ENCODE data around the gene MAPKBP1.

Gene MAPKBP1

DNA sequence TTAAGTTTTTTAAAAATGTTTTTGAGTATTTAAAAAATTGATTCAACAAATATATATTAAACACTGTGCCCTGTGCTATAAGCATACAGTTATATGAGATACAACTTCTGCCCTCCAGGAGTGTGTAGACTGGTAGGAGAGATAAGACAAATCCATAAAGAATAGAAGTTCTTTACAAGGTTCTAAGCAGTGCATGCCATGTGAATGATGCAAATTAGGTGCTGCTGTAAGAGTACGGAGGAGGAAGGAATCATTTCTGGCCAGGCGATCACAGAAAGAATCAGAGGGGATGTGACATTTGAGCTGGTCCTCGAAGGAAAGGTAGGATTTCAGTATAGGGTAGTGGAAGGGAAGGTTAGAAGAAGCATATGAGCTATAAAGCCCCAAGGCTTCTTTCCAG is 14.0 kb downstream of the MAPKBP1 start:
- DNase-seq (ENCODE audit: low read depth) = no peak

DNA sequence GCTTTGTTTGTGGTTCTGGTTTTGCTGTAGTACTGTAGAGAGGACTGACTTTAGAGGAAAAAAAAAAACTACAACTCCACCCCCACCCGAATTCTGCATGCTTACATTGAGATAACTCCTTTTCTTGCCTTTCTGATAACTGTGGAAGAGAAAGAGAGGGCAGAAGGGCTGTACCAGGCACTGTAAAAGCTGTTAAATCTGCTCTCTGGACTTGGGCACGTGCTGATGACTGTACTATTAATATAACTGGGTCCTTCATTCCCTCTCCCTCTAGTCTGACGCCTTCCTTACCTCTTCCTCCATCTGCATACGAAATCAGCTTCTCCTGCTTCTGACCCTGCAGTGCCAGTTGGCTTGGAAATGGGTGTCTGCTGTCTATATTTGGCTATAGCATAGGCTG is 15.0 kb downstream of the MAPKBP1 start:
- no peak for DNase-seq (ENCODE audit: low read depth)

DNA sequence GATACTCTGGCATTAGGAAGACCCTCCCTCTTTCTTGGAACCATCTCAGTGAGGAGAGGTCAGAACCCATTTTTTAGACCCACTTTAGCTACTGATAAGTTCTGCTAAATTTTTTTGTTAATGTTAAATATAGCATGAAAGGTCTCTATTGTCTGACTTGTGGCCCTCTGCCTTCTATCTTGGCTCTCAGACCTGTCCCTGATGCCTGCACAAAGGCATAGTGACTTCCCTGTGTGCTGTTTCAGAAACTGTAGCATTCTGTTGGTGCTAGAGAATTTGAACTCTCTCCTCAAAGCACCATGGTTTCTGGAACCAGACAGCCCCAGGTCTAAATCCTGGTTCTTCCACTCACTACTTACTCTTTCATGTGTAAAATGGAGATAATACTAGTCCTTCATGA is 15.4 kb downstream of the MAPKBP1 start:
- DNase-seq (ENCODE audit: low read depth) = no peak

DNA sequence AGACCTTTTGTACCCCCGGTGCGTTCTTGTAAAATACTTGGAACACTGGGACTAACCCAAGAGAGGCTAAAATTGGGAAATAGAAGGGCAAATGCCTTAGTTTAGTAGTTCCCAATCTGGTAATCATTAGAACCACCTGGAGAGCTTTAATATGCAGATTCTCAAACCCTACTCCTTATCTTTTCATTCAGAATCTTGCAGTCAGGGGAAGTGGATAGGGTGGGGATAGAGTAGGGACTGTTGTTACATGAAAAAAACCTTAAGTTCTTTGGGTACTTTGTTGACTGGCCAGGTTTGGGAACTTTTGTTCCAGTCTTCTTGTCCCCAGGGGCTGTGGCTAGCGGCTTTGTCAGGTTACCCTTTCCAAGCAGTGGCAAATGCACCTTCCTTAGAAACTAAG is 15.9 kb downstream of the MAPKBP1 start:
- DNase-seq (ENCODE audit: low read depth) = no peak

DNA sequence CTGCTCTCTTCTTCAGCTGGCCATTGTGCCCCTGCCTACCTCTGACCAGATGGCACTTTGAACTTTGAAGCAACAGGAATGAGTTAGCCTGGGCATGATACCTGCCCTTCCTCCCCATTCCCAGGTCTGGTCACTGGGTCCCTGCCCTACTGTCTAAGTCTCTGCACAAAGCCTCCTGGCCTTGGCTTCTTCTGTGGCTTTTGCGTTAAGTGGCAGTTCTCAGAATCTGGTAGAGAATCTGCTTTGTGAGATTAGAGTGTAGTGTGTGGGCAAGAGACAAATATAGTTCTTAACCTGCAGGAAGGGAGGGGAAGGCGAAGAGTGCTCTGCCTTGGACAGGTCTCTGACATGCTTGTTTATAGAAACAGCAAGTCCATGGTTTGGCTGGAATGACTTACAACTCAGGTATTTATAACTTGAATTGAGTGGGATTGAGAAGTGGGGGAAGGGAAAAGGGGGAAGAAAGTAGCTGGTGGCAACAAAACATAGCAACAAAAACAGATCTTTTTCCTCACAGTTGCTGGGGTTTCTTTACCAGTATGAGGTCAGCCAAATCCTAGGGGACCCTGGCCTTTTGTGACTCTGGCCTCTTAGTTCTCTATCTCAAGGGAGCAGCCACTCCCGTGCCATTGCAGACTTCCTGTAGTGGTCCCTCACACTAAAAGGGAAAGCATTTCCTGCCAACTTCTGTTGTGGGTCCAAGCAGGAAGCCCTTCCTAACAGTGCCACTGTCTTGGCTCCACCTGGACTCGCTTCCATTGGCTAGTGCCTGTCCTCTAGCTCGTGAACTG is 16.7 kb downstream of the MAPKBP1 start:
- DNase-seq (ENCODE audit: low read depth) = no peak

DNA sequence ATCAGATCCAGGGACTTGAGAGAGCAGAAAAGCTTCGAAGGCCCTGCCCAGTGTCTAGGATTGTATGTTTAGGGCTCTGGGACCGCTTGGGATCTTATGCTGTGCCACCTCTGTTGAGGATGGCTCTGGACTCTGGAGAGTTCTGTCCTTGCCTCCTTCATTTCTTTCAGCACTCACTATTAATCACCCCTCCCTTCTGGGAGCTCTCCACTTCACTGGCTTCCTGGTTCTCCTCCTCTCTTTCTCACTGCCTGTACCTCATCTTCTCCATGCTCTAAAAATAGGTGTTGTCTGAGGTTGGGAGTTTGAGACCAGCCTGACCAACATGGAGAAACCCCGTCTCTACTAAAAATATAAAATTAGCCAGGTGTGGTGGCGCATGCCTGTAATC is 17.3 kb downstream of the MAPKBP1 start:
- DNase-seq (ENCODE audit: low read depth) = no peak

DNA sequence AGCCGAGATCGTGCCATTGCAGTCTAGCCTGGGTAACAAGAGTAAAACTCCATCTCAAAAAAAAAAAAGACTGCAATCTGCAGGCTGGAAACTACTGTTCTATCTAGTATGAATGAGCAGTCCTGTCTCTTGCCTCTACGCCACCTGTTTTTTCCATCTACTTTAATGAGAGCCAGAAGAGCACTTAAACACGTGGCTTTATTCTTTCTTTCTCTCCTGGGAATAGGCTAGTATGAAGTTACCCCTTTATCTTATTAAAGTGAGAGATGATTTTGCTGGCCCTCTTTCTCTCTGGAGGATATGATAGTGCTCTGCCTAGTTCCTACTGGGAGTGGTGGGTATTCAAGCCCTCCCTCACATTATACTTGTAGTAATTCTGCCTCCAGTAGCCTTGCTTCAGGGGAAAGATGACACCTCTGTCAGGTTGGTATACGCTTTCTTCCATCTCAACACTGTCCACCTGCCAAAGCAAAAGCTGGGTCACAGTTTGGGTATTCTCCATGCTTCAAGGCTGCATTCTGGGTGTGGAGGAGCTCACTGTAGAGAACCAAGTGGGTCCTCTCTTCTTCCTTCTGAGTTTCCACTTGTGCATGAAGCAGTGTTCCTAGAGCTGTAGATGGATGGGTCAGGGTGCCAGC is 17.8 kb downstream of the MAPKBP1 start:
- no peak for DNase-seq (ENCODE audit: low read depth)

DNA sequence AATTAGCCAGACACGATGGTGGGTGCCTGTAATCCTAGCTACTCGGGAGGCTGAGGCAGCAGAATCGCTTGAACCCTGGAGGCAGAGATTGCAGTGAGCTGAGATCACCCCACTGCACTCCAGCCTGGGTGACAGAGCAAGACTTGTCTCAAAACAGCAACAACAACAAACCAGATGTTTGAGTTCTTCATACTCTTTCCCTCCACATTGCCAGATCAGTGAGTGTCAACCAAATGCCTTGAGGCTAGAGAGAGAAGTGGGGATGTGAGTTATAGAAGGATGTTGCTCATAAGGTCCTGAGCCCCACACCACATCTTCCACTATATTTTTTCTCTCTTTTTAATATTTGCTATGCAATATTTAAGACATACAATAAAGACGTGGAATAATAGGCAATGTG is 19.8 kb downstream of the MAPKBP1 start:
- DNase-seq (ENCODE audit: low read depth) = no peak

DNA sequence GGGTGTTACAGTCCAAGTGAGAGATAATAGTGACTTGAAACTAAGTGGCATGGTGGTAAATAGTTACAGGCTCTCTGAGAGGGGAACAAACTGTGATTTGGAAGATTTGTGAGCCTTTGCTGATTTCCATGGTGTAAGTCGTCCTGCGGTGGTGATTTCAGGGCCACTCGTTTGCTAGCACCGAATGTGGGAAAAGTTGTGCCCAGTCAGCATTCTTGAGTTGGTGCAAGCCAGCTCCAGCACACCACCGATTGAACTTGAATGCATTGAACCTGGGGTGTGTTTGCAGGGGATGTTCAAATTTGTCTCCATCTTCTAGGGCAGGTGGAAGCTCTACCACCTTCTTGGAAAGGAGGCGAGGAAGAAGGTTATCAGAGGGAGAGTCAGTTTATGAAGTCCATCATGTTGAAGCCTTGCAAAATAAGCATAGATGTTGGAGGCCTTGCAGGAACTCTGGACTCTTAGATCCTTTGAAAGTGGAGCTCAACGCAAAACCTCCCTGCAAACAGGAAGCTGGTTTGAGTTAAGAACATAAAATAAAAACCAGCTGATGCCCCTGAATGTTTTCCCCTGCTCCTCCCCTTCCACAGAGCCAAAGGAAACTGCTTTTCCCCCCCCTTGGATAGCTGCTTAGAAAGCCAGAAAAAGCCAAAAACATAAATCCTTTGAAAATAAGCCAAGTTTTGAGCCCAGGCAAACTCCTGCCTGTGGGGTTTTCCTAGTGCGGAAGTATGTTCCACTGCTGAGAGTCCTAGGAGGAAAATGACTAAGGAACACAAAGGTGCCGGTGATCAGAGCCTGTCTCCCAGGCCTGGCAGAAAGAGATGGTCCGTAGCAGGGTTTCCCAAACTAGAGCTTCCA is 21.9 kb downstream of the MAPKBP1 start:
- no peak for DNase-seq (ENCODE audit: low read depth)

DNA sequence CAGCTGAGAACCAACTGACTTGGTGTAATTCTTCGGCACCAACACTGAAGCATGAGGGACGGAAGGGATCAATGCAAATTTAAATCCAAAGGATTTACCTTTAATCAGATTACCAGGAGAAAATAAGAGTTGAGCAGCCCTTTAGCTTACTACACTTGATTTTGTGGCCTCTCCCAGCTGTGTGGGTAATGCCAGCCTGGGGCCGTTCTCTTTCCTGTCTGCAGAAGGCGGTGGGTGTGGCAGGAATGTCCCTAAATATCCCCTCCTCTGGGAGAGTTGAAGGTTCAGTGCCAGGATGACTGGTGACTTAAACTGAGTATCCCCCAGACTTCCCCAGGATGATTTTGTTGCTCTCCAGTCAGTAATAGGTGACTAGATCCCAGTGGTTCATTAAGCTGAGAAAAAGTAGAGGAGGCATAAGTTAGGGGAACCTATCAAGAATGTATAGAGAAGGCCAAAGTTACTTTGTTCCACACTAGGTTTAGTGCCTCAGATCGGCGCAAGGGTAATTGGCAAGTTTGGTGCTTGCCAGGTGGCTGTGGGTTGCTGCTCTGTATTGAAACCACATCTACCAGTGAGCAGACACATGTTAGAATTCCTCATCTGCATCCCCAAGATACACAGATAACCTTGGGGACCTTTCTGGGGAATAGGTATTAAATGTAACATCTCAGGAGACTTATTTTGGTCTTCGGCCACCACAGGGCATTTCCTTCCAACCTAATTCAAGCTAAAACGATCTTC is 23.1 kb downstream of the MAPKBP1 start:
- no peak for DNase-seq (ENCODE audit: low read depth)

DNA sequence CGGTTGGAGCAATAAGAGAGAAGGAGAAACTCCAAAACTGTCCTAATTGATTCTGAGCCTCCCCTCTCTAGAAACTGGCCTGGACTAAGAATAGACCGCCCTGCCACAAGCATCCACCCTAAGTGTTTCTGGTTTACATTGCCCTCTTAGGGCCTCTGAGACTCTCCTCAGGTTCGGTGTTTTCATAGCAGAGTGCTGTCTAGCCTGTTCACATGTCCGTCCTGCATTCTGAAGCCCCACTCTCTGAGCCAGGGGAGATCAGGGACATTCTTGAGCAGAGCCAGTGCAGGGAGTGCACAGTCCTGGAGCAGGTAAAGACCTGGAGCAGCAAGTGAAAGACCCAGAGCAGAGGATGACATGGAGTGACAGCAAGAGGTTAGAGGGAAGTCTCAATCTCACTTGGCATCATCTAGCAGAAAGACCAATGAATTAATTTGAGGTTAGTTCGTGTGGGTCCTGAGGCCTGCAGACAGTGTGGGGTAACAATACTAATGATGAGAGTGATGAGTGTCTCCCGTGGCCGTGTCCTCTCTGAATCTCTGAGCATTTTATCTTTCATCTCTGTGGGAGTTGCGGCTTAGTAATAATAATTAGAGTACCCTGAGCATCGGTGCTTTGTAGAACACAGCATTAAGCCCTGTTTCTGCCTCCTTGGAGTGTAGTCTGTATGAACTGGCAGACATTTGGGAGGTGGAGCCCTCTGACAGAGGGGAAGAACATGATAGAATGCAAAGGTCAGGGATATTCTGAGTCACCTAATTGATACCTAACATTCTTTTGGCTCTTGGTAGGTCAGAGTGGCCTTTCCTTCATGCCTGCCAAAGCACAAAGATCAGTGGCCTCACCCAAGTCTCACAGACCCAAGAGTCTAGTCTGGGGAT is 24.6 kb downstream of the MAPKBP1 start:
- DNase-seq (ENCODE audit: low read depth) = no peak

DNA sequence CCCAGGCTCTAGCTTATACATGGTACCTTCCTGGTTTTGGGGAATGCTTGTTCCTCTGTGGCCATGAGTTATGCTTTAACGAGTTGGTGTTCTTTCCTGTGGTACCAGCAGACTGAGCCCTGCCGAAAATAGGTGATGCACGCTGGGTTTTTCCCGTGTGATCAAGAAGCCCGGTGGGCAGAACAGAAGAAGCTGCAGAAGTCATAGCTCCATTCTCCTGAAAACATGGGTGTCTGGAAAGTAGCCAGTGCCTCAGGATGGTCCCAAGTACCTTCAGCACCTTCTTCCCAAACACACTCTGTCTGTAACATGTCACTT is 25.2 kb downstream of the MAPKBP1 start:
- DNase-seq (ENCODE audit: low read depth) = no peak

DNA sequence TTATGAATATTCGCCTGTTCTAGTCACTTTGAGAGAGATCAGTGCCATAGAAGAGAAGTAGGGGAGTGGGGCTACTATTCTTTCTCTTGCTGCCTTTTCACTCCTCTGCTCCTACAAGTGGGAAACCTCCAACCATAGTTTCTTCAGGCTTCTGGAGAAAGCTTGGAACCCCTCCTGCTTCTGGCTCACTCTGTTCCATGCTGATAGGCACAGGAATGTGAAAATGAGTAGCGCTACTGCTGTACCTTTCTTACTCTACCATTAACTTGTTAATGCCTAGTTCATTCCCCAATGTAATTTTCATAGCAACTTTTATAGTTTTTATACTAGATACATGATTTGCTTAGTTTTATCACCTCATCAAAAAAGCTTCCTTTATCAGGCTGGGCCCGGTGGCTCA is 26.9 kb downstream of the MAPKBP1 start:
- DNase-seq (ENCODE audit: low read depth) = no peak

DNA sequence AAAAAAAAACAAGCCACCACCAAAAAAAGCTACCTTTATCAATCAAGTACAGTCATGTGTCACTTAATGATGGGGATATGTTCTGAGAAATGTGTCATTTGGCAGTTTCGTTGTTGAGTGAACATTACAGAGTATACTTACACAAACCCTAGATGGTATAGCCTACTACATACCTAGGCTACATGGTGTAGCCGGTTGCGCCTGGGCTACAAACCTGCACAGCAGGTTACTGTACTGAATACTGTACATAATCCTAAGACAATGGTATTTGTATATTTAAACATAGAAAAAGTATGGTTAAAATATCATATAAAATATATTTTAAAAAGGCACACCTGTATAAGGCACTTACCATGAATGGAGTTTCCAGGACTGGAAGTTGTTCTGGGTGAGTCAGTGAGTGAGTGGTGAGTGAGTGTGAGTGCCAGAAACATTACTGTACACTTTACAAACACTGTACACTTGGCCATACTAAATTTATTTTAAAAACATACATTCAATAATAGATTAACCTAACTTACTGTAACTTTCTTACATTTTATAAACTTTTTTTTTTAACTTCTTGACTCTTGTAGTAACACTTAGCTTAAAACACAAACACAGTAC is 27.7 kb downstream of the MAPKBP1 start:
- no peak for DNase-seq (ENCODE audit: low read depth)

DNA sequence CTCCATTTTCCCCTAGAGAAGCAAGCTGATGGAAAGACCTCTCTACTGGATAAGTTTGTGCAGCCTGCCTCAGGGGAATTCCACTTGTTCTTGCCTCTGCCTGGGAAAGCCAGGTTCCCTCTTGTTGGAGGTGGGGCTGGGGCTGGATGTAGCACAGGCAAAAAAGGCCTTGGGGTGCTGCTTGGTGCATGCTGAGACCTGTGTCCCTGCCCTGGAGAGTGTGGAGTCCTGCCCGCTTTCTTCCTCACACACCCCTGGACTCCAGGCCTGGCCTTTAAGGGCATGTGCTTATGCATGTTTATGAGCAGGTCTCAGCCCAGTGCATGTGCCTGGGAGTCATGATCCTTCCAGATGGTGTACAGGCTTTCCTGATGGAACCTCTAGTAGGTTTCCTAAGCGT is 30.1 kb downstream of the MAPKBP1 start:
- no peak for DNase-seq (ENCODE audit: low read depth)

DNA sequence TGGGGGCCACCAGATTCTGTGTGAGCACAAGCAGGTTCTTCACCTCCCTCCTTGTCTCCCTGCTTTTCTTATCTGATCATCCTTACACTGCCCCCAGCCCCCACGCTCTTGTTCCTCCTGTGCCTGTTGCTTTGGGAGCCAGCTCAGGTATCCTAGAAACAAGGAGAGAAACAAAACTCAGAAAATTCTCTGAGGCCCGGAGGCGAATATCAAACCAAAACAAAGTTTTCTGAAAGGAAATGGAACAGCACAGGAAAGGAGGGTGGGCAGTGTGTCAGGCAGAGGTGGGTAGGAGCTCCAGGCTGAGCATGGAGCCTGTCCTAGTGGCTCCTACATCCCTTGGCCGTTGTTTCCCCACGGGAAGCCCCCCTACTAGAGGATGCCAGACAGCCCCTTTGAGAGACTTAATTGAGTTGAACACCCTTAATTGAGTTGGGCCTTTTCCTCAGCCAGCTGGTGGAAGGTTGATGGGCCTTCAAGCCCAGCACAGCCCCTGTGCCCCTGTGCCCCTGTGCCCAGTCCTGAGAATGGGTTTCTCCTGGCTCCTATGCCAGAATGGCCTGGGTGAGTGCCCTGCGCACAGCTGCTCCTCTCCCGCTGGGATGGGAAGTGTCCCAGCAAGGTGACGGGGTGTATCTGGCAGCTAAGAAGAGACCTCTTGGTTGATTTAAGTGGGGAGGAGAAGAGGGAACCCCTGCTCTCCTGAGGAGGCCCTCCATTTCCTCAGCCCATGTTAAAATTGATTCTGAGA is 30.8 kb downstream of the MAPKBP1 start:
- DNase-seq (ENCODE audit: low read depth) = no peak

DNA sequence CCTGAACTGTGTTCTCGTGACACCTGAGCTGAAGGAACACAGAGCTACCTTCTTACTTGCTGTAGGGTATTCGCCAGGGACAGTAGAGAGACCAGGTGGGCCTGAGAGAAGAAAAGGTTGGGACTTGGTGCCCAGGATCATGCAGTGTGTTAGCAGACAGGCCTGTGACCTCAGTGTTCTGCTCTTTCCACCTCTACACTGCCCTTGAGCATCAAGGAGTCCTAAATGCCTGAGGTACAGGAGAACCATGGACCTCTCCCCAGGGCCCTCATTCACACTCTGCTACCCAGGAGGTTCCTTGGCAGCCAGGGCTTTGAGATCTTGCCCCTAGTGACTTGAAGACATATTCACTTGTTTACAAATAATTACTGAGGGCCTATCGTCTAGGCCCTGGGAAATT is 31.4 kb downstream of the MAPKBP1 start:
- no peak for DNase-seq (ENCODE audit: low read depth)

DNA sequence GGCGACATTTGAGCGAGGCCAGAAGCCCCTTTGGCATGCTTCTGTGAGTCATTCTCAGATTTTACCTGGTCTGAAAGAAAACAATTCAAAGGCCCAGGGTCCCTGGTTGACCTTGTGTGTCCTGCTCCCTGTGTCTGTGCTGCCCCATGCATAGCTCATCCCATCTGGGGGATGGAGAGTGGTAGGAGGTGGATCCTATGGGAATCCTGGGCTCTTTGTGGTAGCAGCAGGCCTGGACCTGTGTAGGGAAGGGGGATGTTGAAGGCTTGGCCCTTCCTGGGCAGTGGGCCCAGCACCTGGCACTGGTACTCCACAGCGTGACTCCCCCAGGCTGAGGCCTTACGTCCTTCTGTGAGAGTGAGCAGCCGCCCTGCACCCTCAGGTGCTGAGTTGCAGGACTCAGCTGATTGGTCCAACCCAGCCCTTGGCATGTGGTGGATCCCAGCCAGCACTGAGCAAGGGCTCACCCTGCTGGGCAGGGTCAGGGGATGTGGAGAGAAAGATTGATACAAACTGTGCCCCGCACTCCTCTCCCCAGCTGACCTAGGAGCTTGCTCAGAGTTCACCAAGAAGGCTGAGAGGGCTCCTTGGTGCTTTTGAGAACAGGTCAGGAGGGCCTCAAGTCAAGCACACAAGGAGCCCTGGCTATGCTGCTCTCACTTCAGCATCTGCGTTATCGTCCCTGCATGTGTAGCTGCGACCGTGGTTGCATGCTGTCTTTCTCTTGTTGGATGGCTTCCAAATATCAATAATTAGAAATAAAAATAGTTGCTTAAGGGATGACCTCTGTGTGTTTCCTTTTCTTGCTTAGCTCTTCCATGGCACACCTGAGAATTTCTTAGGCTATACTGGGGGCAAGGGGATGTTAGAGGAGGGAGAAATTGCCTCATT is 32.3 kb downstream of the MAPKBP1 start:
- DNase-seq (ENCODE audit: low read depth) = no peak

DNA sequence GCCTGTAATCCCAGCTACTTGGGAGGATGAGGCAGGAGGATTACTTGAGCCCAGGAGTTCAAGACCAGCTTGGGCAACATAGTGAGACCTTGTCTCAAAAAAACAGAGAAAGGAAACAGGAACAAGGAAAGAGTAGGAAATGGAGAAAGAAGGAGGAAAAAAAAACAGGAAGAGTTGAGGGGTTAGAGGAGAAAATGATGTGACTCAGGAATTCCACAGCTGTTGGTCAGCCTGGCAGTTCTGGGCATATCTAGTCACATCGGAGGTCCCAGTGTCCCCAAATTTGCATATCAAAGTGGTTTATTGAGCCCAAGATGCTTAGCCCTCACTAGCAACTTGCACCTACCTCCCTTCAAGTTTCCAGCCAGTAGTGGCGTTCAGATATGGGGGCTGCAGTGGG is 34.8 kb downstream of the MAPKBP1 start:
- no peak for DNase-seq (ENCODE audit: low read depth)
